Brain microvascular endothelial cell (primary cell): ENCODE results near the gene ADAMTS17.

Experiments used
- DNase-seq: peaks from one replicate; pipeline ENCODE4 v3.0.0-alpha.2; 2020
- H3K27ac ChIP-seq: fragments of 250-450 bp; sonication (Bioruptor Pico); 2 replicates; pipeline ENCODE4 v1.5.1; 2020; ENCODE audit warnings: mild to moderate bottlenecking, moderate library complexity
- H3K27me3 ChIP-seq: fragments of 250-450 bp; sonication (Bioruptor Pico); replicated peaks from 2 replicates; pipeline ENCODE4 v1.5.1; 2020; ENCODE audit warnings: mild to moderate bottlenecking
- H3K36me3 ChIP-seq: fragments of 250-450 bp; sonication (Bioruptor Pico); replicated peaks from 2 replicates; pipeline ENCODE4 v1.5.1; 2020; ENCODE audit warnings: mild to moderate bottlenecking
- H3K4me3 ChIP-seq: 2 replicates; pipeline ENCODE4 v1.5.1; 2011; ENCODE audit warnings: low read depth, mild to moderate bottlenecking, control low read depth, low read length, moderate library complexity
- in situ Hi-C: cut with HindIII; loops from 2 replicates; pipeline ENCODE4 v1.10.0; 2017; ENCODE audit warnings: low sequenced_read_pairs, low pct_ligation_motif_present
- TF ChIP-seq, protein P1 (sequence below): IDR thresholded peaks from 2 replicates; pipeline ENCODE4 v1.5.1; 2011; ENCODE audit warnings: low read depth, mild to moderate bottlenecking, moderate library complexity, low read length, control low read depth, inconsistent platforms; ENCODE audit errors: missing control alignments

The ADAMTS17 gene

DNA sequence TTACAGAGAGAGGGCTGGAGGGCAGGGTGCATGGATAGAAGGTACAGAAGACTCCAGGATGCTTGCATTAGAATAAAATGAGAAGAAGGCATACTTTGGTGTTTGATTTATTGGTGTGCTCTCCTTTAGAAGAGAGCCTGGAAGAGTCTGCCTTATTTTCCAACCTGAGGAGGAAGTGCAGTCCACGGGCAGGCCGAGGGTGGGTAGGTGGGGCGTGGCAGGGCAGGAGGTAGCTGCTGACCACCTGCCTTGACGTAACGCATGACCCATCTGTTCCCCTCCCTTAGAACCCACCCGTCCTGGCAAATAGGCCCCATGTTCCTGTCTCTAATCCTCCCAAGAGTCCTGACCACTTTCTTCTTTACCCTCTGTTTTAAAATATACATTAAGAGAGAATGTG, 386.2 kb downstream of the ADAMTS17 start:
- no peak for DNase-seq
- Histone ChIP-seq H3K36me3 (no peaks in the 10 kb centered on the region), H3K27ac (no peak overlapping the region), H3K27me3 (no peaks in the 10 kb centered on the region), H3K4me3 (no peak overlapping the region)
- in situ Hi-C loops: no loop called here
- TF ChIP-seq, protein P1, sequence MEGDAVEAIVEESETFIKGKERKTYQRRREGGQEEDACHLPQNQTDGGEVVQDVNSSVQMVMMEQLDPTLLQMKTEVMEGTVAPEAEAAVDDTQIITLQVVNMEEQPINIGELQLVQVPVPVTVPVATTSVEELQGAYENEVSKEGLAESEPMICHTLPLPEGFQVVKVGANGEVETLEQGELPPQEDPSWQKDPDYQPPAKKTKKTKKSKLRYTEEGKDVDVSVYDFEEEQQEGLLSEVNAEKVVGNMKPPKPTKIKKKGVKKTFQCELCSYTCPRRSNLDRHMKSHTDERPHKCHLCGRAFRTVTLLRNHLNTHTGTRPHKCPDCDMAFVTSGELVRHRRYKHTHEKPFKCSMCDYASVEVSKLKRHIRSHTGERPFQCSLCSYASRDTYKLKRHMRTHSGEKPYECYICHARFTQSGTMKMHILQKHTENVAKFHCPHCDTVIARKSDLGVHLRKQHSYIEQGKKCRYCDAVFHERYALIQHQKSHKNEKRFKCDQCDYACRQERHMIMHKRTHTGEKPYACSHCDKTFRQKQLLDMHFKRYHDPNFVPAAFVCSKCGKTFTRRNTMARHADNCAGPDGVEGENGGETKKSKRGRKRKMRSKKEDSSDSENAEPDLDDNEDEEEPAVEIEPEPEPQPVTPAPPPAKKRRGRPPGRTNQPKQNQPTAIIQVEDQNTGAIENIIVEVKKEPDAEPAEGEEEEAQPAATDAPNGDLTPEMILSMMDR: no peak

- no peak for DNase-seq
- no peaks in the 10 kb centered on the region for H3K36me3 ChIP-seq
- no peak overlapping the region for H3K27ac ChIP-seq
- no peaks in the 10 kb centered on the region for H3K27me3 ChIP-seq
- TF ChIP-seq, protein P1: no peak
- H3K4me3 ChIP-seq: no peak overlapping the region
- in situ Hi-C loops: no loop called here
Observed at GRCh38 chr15:99955181-99955525, 386.6 kb downstream of the ADAMTS17 start.

GRCh38 chr15:99954361-99955180, 387.2 kb downstream of the ADAMTS17 start:
- Histone ChIP-seq H3K27ac (no peak overlapping the region), H3K27me3 (no peaks in the 10 kb centered on the region), H3K4me3 (no peak overlapping the region), H3K36me3 (no peaks in the 10 kb centered on the region)
- in situ Hi-C loops: no loop called here
- no peak for DNase-seq
- TF ChIP-seq, protein P1: no peak

DNA sequence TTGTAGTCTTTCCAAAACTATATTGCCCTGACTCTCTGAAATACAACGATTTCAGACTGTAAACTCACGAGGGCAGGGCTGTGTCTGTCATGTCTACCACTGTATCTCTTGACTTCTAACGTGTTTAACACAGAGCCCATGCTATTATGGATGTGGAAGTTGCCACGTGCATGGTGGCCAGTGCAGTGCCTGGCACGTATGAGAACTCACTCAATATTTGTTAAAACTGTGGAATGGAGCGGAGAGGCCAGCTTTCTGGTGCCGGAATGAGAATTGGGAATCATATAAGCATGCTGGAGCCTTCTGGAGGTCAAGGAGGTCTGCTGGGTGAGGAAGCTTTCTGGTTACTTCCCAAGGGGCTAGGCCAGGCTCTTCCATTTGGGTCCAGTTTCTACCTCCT, 387.9 kb downstream of the ADAMTS17 start:
- in situ Hi-C loops: no loop called here
- Histone ChIP-seq H3K36me3 (no peaks in the 10 kb centered on the region), H3K27ac (no peak overlapping the region), H3K27me3 (no peaks in the 10 kb centered on the region), H3K4me3 (no peak overlapping the region)
- DNase-seq: no peak
- TF ChIP-seq, protein P1: no peak

GRCh38 chr15:99951511-99951910, 390.3 kb downstream of the ADAMTS17 start:
- TF ChIP-seq, protein P1: no peak
- no peaks in the 10 kb centered on the region for H3K36me3 ChIP-seq
- DNase-seq: no peak
- no peak overlapping the region for H3K27ac ChIP-seq
- no peaks in the 10 kb centered on the region for H3K27me3 ChIP-seq
- in situ Hi-C loops: no loop called here
- H3K4me3 ChIP-seq: no peak overlapping the region

DNA sequence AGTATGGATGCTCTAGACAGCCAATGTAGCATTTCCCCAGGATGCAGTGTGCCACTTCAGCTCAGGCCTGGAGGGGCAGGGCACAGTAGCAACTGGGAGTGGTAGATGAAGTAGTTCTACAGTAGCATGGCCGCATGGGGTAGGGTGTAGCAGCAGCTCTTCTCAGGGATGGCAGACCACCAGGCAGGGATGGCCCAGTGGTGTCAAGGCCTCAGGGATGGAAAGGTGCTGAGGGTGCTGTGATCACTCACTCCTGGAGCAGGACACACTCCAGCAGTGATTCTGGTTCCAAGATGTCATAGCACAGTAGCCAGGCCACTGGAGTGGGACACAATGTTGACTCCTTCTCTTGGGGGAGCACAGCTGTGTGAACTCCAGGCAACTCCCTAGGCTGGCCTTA, 397.6 kb downstream of the ADAMTS17 start:
- Histone ChIP-seq H3K27ac (no peak overlapping the region), H3K27me3 (no peaks in the 10 kb centered on the region), H3K36me3 (no peaks in the 10 kb centered on the region), H3K4me3 (no peak overlapping the region)
- DNase-seq: no peak
- in situ Hi-C loops: no loop called here
- TF ChIP-seq, protein P1: no peak
